ENCODE data around the gene SLC25A11.

SLC25A11 gene

DNA sequence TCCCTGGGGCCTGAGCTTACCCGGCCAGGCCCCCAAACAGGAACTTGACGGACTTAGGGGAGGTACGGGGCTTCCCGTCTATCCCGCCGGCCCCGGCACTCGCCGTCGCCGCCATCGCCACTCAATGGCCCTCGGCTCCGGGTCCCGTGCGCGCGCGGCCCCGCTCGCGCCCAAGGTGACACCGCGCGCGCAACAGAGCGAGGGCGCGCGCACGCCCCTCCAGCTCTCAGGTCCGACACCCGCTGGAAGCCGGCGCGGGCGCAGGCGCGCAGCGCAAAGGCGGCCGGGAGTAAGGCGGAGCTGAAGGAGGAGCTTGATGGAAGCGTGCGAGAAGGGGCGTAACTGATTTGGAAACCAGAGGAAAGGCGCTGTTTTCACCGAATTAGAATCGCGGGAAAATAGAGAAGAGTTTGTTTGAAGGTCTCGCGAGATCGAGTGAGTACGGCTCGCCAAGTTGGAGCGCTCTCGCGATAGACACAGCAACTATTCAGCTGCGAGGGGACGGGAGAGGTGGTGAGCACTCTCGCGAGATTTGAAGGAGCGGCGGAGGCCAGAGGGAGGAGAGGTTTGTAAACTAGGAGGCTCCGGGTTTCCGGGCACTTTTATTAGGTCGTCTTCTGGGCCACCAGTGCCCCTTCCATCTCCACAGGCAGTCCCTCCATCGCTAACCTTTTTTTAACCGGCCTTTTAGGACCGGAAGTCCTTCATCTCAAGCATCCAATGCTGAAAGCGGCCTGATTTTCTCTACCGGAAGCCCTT lies at the start of gene SLC25A11, which contains the start of gene RNF167:
TSS of gene SLC25A11 (minus strand) at position 251 of the 759 bp plus-strand sequence. CDS start at position 115, 136 bp downstream.
TSS of gene RNF167 (plus strand) at position 473 of the 759 bp plus-strand sequence. CDS start 642 bp downstream, outside the sequence.
- TF ChIP-seq CTCF (IDR thresholded peaks at IDR 0.05; ENCODE audit: control insufficient read depth, extremely low read depth, insufficient read depth), result no peak
- peak within 1 kb of the TSS; percentile 96 for H3K4me3 ChIP-seq (ENCODE audit: low read depth, low read length)
- DNase-seq (ENCODE audit: low read depth), result peak; percentile 99

DNA sequence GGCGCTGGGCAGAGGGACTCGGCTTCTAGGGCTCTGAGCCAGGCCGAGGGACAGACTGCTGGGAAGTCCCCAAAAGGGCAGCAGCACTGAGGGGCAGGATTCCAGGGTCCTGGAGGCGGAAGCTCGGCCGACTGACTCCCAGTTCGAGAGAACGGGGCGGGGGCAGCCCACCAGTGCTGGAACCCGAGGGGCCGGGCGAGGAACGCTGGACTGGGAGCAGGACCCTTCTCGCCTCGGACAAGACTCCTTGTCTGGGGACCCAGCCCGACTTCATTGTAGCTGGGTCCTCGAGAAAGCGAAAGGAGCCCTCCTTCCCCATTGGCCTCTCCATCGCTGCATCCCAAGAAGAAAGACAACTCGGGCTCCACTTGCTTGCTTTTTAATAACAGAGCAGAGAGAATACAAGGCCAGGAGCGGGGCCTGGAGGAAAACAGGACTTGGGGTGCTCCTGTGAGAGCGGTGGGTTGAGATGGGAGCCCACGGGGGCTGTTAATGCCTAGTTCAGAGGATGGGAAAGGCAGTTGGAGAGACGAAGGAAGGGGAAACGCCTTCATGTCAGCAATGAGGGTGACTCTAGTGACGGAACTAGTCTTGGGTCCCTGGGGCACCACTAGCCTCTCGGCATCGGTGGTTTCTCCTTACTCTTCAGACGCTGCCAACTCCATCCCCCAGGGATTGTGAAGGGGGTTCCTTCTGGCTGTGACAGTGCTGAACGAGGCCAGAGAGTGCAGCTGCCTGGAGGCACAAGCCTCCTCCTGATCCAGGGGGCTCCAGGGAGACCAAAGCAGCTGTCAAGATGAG lies 48.1 kb upstream of the SLC25A11 start:
- no peak for DNase-seq (ENCODE audit: low read depth)
- peak overlapping the region; percentile 94 for H3K4me3 ChIP-seq (ENCODE audit: low read depth, low read length)
- no peak for TF ChIP-seq CTCF (IDR thresholded peaks at IDR 0.05; ENCODE audit: control insufficient read depth, extremely low read depth, insufficient read depth)

- peak; percentile 70 for TF ChIP-seq CTCF (IDR thresholded peaks at IDR 0.05; ENCODE audit: control insufficient read depth, extremely low read depth, insufficient read depth)
- H3K4me3 ChIP-seq (ENCODE audit: low read depth, low read length), result peak within 1 kb of the TSS; percentile 94
- DNase-seq (ENCODE audit: low read depth), result no peak
Measured at GRCh38 chr17:4986951-4987766, 47.3 kb upstream of the SLC25A11 start, which contains the start of gene CAMTA2. CAMTA2 (minus strand) TSS chr17:4987675; CDS start chr17:4986222, 1,453 bp downstream.

DNA sequence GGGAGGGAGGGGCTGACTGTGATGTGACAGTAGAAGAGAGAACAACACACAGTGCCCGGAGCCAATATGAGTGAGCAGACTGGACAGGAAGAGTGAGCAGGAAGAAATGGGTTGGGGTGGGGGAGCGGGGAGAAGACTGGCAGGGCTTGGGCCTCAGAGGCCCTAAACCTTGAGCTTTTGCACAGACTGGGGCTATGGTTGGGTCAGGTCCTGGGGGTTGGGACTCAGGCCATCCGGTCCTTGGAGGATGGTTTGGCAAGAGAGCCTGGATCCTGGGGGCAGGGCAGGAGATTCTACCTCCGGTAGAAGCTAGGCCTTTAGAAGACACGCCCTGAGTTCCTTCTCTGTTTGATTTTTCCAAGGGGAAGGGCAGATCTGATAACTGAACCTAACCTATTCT lies 46.6 kb upstream of the SLC25A11 start:
- H3K4me3 ChIP-seq (ENCODE audit: low read depth, low read length), result peak overlapping the region; percentile 94
- no peak for TF ChIP-seq CTCF (IDR thresholded peaks at IDR 0.05; ENCODE audit: control insufficient read depth, extremely low read depth, insufficient read depth)
- no peak for DNase-seq (ENCODE audit: low read depth)

- no peak for DNase-seq (ENCODE audit: low read depth)
- H3K4me3 ChIP-seq (ENCODE audit: low read depth, low read length), result no peak overlapping the region
- TF ChIP-seq CTCF (IDR thresholded peaks at IDR 0.05; ENCODE audit: control insufficient read depth, extremely low read depth, insufficient read depth), result no peak
Measured at GRCh38 chr17:4982305-4982704, 42.5 kb upstream of the SLC25A11 start.

DNA sequence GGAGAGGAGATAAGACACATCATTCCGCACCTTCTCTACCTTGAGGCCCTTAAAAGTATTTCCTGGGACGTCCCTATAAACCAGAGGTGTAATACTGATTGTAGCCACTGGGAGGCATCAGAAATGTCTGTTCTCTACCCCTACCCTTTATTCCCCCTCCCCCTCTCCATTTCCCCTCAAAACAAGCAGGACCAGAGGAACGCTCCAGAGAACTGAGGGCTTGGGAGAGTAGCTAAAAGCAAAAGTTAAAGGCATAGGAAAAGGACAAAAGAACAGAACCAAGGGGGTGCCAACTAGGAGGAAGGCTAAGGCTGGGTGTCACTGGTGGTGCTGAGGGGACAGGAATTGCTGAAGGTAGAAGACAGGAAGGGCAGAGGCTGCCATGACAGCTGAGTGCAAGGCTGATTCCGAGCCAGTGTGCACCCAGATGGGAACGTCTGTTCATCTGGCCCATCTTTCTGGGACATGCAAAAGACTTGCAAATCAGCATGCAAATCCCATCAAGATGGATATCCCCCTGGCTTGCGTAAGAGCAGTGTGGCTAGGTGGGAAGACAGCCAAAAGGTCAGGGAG lies 40.9 kb upstream of the SLC25A11 start:
- peak; percentile 67 for TF ChIP-seq CTCF (IDR thresholded peaks at IDR 0.05; ENCODE audit: control insufficient read depth, extremely low read depth, insufficient read depth)
- H3K4me3 ChIP-seq (ENCODE audit: low read depth, low read length), result no peak overlapping the region
- DNase-seq (ENCODE audit: low read depth), result no peak
